B cell (primary cell): ENCODE data around the gene RSPH3. TPM values are rescaled to one million over a fixed set of nuclear protein-coding genes. Genes with fewer than 3 reads are reported as not detected.

Experiments used
- ATAC-seq: fragments of 200-7000 bp; cut with Tn5 transposase; one replicate; pipeline ENCODE4 v1.10.0; 2021; ENCODE audit warnings: low read depth, mild to moderate bottlenecking, moderate number of reproducible peaks, moderate library complexity
- CTCF ChIA-PET: fragments of 350-600 bp; sonication (Branson Sonifier 250); formaldehyde crosslinking; loops from one replicate; lab custom pipeline; 2021; ENCODE audit warnings: antibody characterized with exemption, inconsistent platforms; lab: Charles Lee
- POLR2A ChIA-PET: fragments of 350-600 bp; sonication (Branson Sonifier 250); formaldehyde crosslinking; loops from one replicate; lab custom pipeline; 2021; ENCODE audit warnings: antibody characterized with exemption; lab: Charles Lee
- DNase-seq: peaks from one replicate; pipeline ENCODE4 v3.0.0; 2013
- H2AFZ ChIP-seq: 2 replicates; pipeline ENCODE4 v1.6.1; 2012; ENCODE audit warnings: mild to moderate bottlenecking, low read depth, low read length; ENCODE audit not compliant: insufficient read depth, poor library complexity, severe bottlenecking
- H3K27ac ChIP-seq, 2 donors: 1 replicate in 1 of 2; 2 replicates in 1 of 2; pipeline ENCODE4 v1.5.1; 2012 to 2013; ENCODE audit warnings: low read length in 2 of 2, mild to moderate bottlenecking in 2 of 2, moderate library complexity in 1 of 2
- H3K27me3 ChIP-seq, 4 experiments: fragments of 200-600 bp in 1 of 4; sonication (generic) in 1 of 4; replicated peaks in 1 of 4; 1 replicate in 2 of 4; 2 replicates in 2 of 4; pipeline versions ENCODE4 v1.6.1 to v1.7.0; 2013 to 2016; ENCODE audit warnings: low read length in 3 of 4, mild to moderate bottlenecking in 2 of 4, mixed read lengths in 1 of 4, moderate library complexity in 1 of 4; ENCODE audit not compliant: insufficient read depth in 4 of 4, control insufficient read depth in 3 of 4; ENCODE audit errors: control extremely low read depth in 1 of 4
- H3K36me3 ChIP-seq, 2 experiments: replicated peaks in 1 of 2; 1 replicate in 1 of 2; 2 replicates in 1 of 2; pipeline versions ENCODE4 v1.6.1 to v1.7.1; 2013; ENCODE audit warnings: low read length in 1 of 2; ENCODE audit not compliant: insufficient read depth in 2 of 2, control insufficient read depth in 1 of 2; ENCODE audit errors: control extremely low read depth in 1 of 2, extremely low read depth in 1 of 2
- H3K4me1 ChIP-seq, 2 donors: fragments of 200-600 bp in 1 of 2; sonication (generic) in 1 of 2; 1 replicate in 1 of 2; 2 replicates in 1 of 2; pipeline versions ENCODE4 v1.5.1 to v1.6.1; 2013 to 2017; ENCODE audit warnings: low read length in 2 of 2; ENCODE audit not compliant: control insufficient read depth in 2 of 2, insufficient read depth in 2 of 2
- H3K4me2 ChIP-seq: replicated peaks from 2 replicates; pipeline ENCODE3; 2012; ENCODE audit warnings: mild to moderate bottlenecking, low read depth, low read length; ENCODE audit not compliant: poor library complexity, severe bottlenecking
- H3K4me3 ChIP-seq, 5 experiments: fragments of 200-600 bp in 1 of 5; sonication (generic) in 1 of 5; 1 replicate in 3 of 5; 2 replicates in 2 of 5; pipeline versions ENCODE4 v1.5.1 to v1.7.0; 2011 to 2016; ENCODE audit warnings: low read length in 4 of 5, mild to moderate bottlenecking in 4 of 5, low read depth in 2 of 5, control low read depth in 1 of 5, moderate library complexity in 1 of 5; ENCODE audit not compliant: insufficient read depth in 1 of 5; ENCODE audit errors: control extremely low read depth in 1 of 5, extremely low read depth in 1 of 5
- H3K79me2 ChIP-seq: fragments of 200-600 bp; sonication (generic); one replicate; pipeline ENCODE4 v1.6.0; 2016; ENCODE audit warnings: low read length; ENCODE audit not compliant: control insufficient read depth, insufficient read depth
- H3K9ac ChIP-seq: fragments of 200-600 bp; sonication (generic); 2 replicates; pipeline ENCODE4 v1.6.1; 2017; ENCODE audit warnings: mild to moderate bottlenecking, low read length, moderate library complexity
- H3K9me3 ChIP-seq, 3 donors: one replicate each; pipeline versions ENCODE4 v1.6.1 to v1.7.1; 2013; ENCODE audit warnings: low read length in 2 of 3; ENCODE audit not compliant: control insufficient read depth in 2 of 3, insufficient read depth in 1 of 3; ENCODE audit errors: control extremely low read depth in 1 of 3
- H4K20me1 ChIP-seq: 2 replicates; pipeline ENCODE4 v1.6.0; 2012; ENCODE audit warnings: mild to moderate bottlenecking, low read length; ENCODE audit not compliant: insufficient read depth, control insufficient read depth, poor library complexity, severe bottlenecking
- H3K27ac Mint-ChIP-seq: one replicate; pipeline ENCODE4 v1.8.0; 2021; ENCODE audit warnings: mixed read lengths
- H3K27me3 Mint-ChIP-seq: one replicate; pipeline ENCODE4 v1.8.0; 2021; ENCODE audit warnings: mixed read lengths
- H3K4me1 Mint-ChIP-seq: one replicate; pipeline ENCODE4 v1.8.0; 2021; ENCODE audit warnings: mixed read lengths
- H3K4me3 Mint-ChIP-seq: one replicate; pipeline ENCODE4 v1.8.0; 2021; ENCODE audit warnings: mixed read lengths
- H3K9me3 Mint-ChIP-seq: one replicate; pipeline ENCODE4 v1.8.0; 2022; ENCODE audit warnings: mixed read lengths; ENCODE audit not compliant: insufficient read depth
- EZH2 ChIP-seq: IDR thresholded peaks from 2 replicates; pipeline ENCODE4 v1.6.1; 2012; ENCODE audit warnings: borderline replicate concordance, low read depth, mild to moderate bottlenecking, moderate library complexity, low read length; ENCODE audit not compliant: insufficient read depth, poor library complexity, severe bottlenecking
- WGBS: methylation state at CpG from one replicate; pipeline ENCODE4 v1.1.5; 2013; ENCODE audit warnings: missing lambda C conversion rate; ENCODE audit not compliant: insufficient coverage; 5-methylcytosine and 5-hydroxymethylcytosine counted together
- intact Hi-C: fragments of 100-400 bp; cut with micrococcal nuclease; formaldehyde crosslinking; loops from one replicate; pipeline ENCODE4 v1.10.0; 2022
- polyA plus RNA-seq: library from polyadenylated mRNA; depleted of rRNA; stranded (reverse); fragments of >200 nt; gene quantifications from 2 replicates; pipeline ENCODE4 v1.2.3, GENCODE V29; 2012
- total RNA-seq, 2 donors: library from RNA; stranded (reverse); fragments of 120-200 nt in 1 of 2; gene quantifications; 1 replicate in 1 of 2; 2 replicates in 1 of 2; pipeline versions ENCODE4 v1.2.3 to v1.2.4, GENCODE V29; 2013 to 2022
- TF ChIP-seq, protein P1 (sequence below): fragments of 200-600 bp; IDR thresholded peaks from one replicate; pipeline ENCODE4 v1.8.0; 2022; ENCODE audit warnings: antibody characterized with exemption, mild to moderate bottlenecking

RSPH3 gene
- total and polyA plus RNA-seq, 2 donors (not counting 1 experiment from before 2014, with no cell fraction given), result 0.82 to 3.4 TPM

DNA sequence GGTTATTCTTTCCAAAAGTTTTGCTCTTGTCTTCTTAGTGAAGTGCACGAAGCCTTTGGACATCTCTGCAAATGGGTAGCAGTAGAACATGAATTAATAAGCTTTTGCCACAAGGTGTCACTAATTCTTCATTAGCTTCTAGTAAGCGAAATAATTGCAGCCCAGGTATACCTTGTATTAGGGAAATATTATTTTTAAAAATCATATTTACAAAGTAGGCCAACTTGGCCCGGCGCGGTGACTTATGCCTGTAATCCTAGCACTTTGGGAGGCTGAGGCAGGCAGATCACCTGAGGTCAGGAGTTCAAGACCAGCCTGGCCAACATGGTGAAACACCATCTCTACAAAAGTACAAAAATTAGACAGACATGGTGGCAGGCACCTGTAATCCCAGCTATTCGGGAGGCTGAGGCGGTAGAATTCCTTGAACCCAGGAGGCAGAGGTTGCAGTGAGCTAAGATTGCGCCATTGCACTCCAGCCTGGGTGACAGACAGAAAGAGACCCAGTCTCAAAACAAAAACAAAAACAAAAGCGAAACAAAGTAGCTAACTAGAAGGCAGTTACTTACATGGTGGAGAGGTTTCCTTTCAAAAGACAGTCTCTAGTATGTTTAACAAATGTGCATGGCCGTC is 8.8 kb upstream of the RSPH3 start:
- Histone ChIP-seq H3K27me3 (no peaks in the 10 kb centered on the region), H3K4me1 (peaks cover 17 to 25% of the 10 kb centered on the region in 2 donors), H3K4me2 (peak overlapping the region; percentile 55), H3K36me3 (no peaks in the 10 kb centered on the region), H3K27ac (no peak overlapping the region), H3K9me3 (no peaks in the 10 kb centered on the region), H3K4me3 (peak overlapping the region in 2 of 5 experiments; percentile 26 to 48), H4K20me1 (no peaks in the 10 kb centered on the region), H3K79me2 (peaks cover 27% of the 10 kb centered on the region), H3K9ac (peak overlapping the region; percentile 43), H2AFZ (peak overlapping the region; percentile 35)
- Mint-ChIP-seq H3K9me3 (no peaks in the 10 kb centered on the region), H3K4me3 (peak overlapping the region; percentile 38), H3K27me3 (no peaks in the 10 kb centered on the region), H3K27ac (peak overlapping the region; percentile 32), H3K4me1 (peaks cover 39% of the 10 kb centered on the region)
- peak; percentile 78 for DNase-seq
- WGBS, result 43% methylated on average over 6 of the region's 10 CpGs
- POLR2A ChIA-PET, result interaction anchor here (1.0 to 2.4 kb wide), 5 partner anchors 9 to 126 kb away, joined by 3 to 15 read pairs (median 12); partner anchors contain the start of genes RSPH3 and TAGAP
- TF ChIP-seq, protein P1, sequence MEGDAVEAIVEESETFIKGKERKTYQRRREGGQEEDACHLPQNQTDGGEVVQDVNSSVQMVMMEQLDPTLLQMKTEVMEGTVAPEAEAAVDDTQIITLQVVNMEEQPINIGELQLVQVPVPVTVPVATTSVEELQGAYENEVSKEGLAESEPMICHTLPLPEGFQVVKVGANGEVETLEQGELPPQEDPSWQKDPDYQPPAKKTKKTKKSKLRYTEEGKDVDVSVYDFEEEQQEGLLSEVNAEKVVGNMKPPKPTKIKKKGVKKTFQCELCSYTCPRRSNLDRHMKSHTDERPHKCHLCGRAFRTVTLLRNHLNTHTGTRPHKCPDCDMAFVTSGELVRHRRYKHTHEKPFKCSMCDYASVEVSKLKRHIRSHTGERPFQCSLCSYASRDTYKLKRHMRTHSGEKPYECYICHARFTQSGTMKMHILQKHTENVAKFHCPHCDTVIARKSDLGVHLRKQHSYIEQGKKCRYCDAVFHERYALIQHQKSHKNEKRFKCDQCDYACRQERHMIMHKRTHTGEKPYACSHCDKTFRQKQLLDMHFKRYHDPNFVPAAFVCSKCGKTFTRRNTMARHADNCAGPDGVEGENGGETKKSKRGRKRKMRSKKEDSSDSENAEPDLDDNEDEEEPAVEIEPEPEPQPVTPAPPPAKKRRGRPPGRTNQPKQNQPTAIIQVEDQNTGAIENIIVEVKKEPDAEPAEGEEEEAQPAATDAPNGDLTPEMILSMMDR, result peak; percentile 79
- no peak for TF ChIP-seq EZH2
- peak; percentile 82 for ATAC-seq
- CTCF ChIA-PET, result interaction anchor here (0.9 to 25.2 kb wide), 29 partner anchors 9 to 646 kb away, joined by 3 to 728 read pairs (median 5); partner anchors contain the start of genes DYNLT1, RSPH3 and TAGAP
- intact Hi-C loops, result loop anchor here (1.0 to 2.0 kb wide), 4 partner anchors 34 to 143 kb away; no protein-coding TSS in a partner anchor

DNA sequence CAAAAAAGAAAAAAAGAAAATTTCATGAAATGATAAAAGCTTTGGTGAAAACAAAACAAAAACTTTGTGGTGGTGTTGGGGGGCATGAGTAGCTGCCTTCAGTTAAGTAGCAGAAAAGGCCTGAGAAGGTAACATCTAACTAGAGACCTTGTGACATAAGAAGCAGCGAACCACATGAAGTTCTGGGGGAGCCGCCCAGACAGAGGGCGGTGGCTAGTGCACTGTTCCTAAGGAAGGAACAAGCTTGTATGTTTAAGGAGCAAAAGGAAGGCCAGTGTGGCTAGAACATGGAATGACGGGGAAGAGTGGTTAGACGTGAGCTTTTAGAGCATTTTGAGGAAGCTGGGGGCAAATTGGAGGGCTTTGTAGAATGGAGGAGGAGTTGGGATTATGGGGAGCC is 7.5 kb upstream of the RSPH3 start:
- no peak overlapping the region for H3K27ac Mint-ChIP-seq
- H3K9me3 Mint-ChIP-seq, result no peaks in the 10 kb centered on the region
- TF ChIP-seq, protein P1, result no peak
- no peak for TF ChIP-seq EZH2

More for the DNA sequence above, 7.5 kb upstream of the RSPH3 start:
- DNase-seq (no peak), ATAC-seq (no peak)
- ChIA-PET POLR2A (interaction anchor here (0.9 to 2.4 kb wide), 2 partner anchors 37 to 127 kb away, joined by 3 to 12 read pairs; partner anchors contain the start of gene TAGAP), CTCF (interaction anchor here (0.5 to 25.2 kb wide), 11 partner anchors 13 to 647 kb away, joined by 3 to 728 read pairs (median 5); partner anchors contain the start of gene TAGAP)
- H2AFZ ChIP-seq, result no peak overlapping the region
- H3K36me3 ChIP-seq, result no peaks in the 10 kb centered on the region
- whole genome bisulfite sequencing, result 94% methylated on average over 5 of the region's 5 CpGs
- no peaks in the 10 kb centered on the region for H3K27me3 ChIP-seq
- H3K9ac ChIP-seq, result no peak overlapping the region
- H3K4me3 ChIP-seq, result no peak overlapping the region
- Mint-ChIP-seq H3K27me3 (no peaks in the 10 kb centered on the region), H3K4me1 (peaks cover 31% of the 10 kb centered on the region), H3K4me3 (no peak overlapping the region)
- peaks cover 7 to 15% of the 10 kb centered on the region in 2 donors for H3K4me1 ChIP-seq
- peaks cover 34% of the 10 kb centered on the region for H3K79me2 ChIP-seq
- H3K4me2 ChIP-seq, result no peak overlapping the region
- no peaks in the 10 kb centered on the region for H4K20me1 ChIP-seq
- intact Hi-C loops, result no loop called here
- no peaks in the 10 kb centered on the region for H3K9me3 ChIP-seq
- H3K27ac ChIP-seq, result no peak overlapping the region
